NCI-H1417 treated with DMSO at 0.1 percent for 48 hours (cell line): Measurements from ENCODE around the gene RAB3A.
A peak's percentile ranks its signal among the peaks of the same experiment; 100 is the strongest.

Experiments
- DNase-seq: peaks from one replicate; lab custom pipeline; 2025; lab: John Stamatoyannopoulos, UW

RAB3A gene

DNA sequence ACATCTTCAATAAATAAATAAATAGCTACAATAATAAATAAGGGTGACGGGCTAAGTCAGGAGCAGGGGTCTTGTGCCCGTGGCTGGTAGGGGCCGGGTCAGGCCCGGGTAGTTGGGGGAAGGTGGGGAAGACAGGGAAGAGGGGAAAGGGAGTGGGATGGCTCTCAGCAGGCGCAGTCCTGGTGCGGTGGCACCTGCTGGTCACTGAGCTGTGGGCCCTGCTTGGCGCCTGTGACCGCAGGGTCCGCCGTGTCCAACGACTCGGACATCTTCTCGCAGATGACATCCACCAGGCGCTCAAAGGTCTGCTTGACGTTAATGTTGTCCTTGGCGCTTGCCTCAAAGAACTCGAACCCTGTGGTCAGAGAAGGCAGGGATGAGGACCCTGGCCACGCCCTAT lies 6.5 kb downstream of the RAB3A start:
- DNase-seq, result no peak

DNA sequence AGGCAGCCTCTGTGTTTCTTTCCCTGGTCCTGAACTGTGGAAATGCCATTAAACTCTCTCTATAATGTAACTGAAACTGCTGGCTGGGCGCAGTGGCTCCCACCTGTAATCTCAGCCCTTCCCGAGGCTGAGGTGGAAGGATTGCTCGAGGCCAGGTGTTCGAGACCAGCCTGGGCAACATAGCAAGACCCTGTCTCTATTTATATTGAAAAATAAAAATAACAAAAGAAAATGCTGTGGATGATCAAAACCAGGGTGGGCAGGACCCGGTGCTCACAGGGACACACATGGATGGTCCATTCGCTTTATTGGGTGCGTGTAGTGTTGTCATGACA lies 7.4 kb downstream of the RAB3A start:
- DNase-seq, result no peak

GRCh38 chr19:18194554-18195238 lies 9.1 kb downstream of the RAB3A start:
- no peak for DNase-seq

DNA sequence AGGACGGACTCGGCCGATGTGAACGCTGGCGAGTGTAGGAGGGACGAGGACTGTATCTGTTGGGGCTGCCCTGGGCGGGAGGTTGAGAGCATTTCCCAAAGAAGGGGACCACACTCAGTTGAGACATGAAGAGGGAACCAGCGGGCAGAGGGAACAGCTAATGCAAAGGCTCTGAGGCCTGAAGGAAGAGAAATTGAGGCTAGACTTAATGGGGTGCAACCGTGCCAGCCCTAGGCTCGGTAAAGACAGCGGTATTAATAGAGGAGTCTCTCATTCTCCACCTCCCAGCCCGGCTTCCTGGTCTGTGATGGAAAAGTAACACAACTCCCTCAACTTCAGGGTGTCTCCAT lies 9.7 kb downstream of the RAB3A start:
- no peak for DNase-seq

- no peak for DNase-seq
These were observed 10.3 kb downstream of the RAB3A start for GRCh38 chr19:18193388-18194180.

DNA sequence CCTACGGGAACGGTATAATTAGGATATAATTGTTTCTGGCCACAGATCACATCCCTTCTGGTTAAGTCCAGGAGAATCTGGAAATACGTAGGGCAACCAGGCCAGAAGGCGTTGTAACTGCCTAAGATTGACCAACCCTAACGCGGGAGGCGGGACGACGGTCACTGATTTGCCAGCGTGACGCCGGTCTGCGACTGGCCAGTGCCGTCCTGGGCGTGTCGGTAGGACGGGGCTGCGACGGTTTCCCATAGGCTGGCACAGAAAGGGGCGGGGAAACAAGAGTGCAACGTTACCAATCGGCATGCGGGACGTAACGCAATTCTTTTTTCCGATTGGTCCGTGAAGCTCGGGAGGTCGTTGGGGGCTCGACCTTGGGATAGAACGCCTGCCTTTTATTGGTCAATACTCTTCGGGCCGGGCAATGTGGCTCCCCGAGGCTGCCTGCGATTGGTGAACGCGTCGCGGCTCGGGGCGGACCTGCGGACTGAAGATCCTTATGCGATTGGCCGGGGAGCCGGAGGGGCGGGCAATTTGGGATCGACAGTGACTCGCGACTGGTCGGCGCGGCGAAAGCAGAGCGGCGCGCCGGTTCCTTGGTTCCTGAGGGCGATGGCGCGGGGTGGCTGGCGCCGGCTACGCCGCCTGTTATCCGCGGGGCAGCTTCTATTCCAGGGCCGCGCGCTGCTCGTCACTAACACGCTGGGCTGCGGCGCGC lies 11.0 kb downstream of the RAB3A start, which contains the start of gene MPV17L2:
TSS of gene MPV17L2 (plus strand) at position 546 of the 715 bp plus-strand sequence. CDS start at position 610, 64 bp downstream.
- DNase-seq, result peak; percentile 97

GRCh38 chr19:18191640-18192062 lies 12.2 kb downstream of the RAB3A start:
- DNase-seq, result no peak

- DNase-seq, result no peak
These were observed 13.6 kb downstream of the RAB3A start for GRCh38 chr19:18190278-18190677.

- DNase-seq, result no peak
These were observed 18.3 kb downstream of the RAB3A start for GRCh38 chr19:18185538-18185937.

GRCh38 chr19:18183529-18183928 lies 20.3 kb downstream of the RAB3A start:
- no peak for DNase-seq

DNA sequence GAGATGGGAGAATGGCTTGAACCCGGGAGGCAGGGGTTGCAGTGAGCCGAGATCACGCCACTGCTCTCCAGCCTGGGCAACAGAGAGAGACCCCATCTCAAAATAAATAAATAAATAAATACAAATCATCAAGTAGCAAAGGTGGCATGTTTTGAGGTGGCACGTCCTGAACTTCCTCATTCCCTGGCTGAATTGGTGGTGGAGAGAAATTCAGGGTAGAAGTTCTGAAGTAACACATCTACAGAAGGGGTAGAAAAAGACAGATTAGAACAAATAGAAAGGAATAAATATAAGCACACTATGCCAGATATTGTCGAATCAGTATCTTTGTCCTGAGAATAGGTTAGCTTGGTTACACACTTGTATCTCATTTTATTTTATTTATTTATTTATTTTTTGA lies 23.9 kb downstream of the RAB3A start:
- DNase-seq, result no peak

GRCh38 chr19:18176367-18177310 lies 27.2 kb downstream of the RAB3A start:
- DNase-seq, result no peak

DNA sequence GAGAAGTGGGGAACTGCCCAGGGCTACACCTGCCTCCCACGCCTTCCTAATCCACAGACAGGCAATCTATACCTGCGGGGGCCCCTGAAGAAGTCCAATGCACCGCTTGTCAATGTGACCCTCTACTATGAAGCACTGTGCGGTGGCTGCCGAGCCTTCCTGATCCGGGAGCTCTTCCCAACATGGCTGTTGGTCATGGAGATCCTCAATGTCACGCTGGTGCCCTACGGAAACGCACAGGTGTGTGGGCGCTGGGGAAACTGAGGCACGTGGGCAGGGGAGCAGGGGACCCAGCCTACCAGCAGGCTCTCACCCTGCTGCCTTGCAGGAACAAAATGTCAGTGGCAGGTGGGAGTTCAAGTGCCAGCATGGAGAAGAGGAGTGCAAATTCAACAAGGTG lies 28.9 kb downstream of the RAB3A start:
- no peak for DNase-seq

GRCh38 chr19:18173572-18174288 lies 30.1 kb downstream of the RAB3A start, which contains the start of gene IFI30:
Gene IFI30 (plus strand): TSS chr19:18173813. CDS start chr19:18173842, 29 bp downstream.
- no peak for DNase-seq

DNA sequence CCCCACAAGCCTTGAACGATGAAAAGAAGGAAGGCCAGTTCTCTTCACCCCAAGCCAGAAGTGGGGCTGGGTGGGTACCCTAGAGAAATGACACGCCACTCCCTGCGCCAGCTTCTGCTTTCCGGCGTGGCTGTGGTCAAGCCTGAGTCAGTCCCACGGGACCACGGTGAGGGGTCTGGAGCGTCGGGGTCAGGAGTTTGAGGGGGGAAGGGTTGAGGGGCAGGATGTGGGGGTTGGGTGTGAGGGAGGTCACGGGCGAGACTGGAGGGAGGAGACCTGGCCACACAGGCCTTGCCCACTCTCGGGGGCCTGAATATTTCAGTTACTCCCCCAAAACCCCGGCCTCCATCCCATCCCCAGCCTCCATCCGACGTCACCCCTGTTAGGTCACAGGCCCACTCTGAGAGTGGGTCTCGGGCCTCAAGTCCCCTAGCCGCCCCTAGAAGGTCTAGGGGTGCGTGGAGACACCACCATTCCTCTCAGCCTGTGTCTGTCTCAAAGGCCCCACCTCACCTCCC lies 30.7 kb downstream of the RAB3A start:
- DNase-seq, result no peak

GRCh38 chr19:18172331-18173053 lies 31.4 kb downstream of the RAB3A start:
- no peak for DNase-seq

- no peak for DNase-seq
These were observed 32.1 kb downstream of the RAB3A start for GRCh38 chr19:18171605-18172327.

GRCh38 chr19:18170714-18171255 lies 33.1 kb downstream of the RAB3A start:
- DNase-seq, result no peak
